HCT116 (cell line): Measurements from ENCODE around the gene LYRM1. TPM values are rescaled to one million over a fixed set of nuclear protein-coding genes. Genes with fewer than 3 reads are reported as not detected.
A peak's percentile ranks its signal among the peaks of the same experiment; 100 is the strongest.

ENCODE experiments used
- ATAC-seq: fragments of 200-7000 bp; cut with Tn5 transposase; 2 replicates; pipeline ENCODE4 v1.9.1; 2020; ENCODE audit warnings: mild to moderate bottlenecking, moderate library complexity
- Bru-seq: library from RNA; stranded (reverse); fragments of 400-500 nt; gene quantifications from one replicate; lab custom pipeline; 2021; lab: Mats Ljungman, UMichigan
- BruChase-seq, 2 experiments: library from RNA; stranded (reverse); fragments of 400-500 nt; gene quantifications; one replicate each; lab custom pipeline; 2021; lab: Mats Ljungman, UMichigan
- BruUV-seq: library from RNA; stranded (reverse); fragments of 400-500 nt; replicated peaks from 2 replicates; lab custom pipeline; 2021; lab: Mats Ljungman, UMichigan
- CTCF ChIA-PET: fragments of 300-600 bp; sonication (Branson Sonifier 250); formaldehyde crosslinking; loops from one replicate; lab custom pipeline; 2021; ENCODE audit warnings: antibody characterized with exemption; lab: Charles Lee
- POLR2A ChIA-PET: fragments of 300-600, 350-600 bp; sonication (Branson Sonifier 250); formaldehyde crosslinking; loops from one replicate; lab custom pipeline; 2021; ENCODE audit warnings: antibody characterized with exemption; lab: Charles Lee
- RAD21 ChIA-PET, 2 experiments: fragments of 300-600 bp; sonication (Branson Sonifier 250); formaldehyde crosslinking; loops; one replicate each; lab custom pipeline; 2023; ENCODE audit warnings: low total read pairs in 2 of 2; ENCODE audit not compliant: uncharacterized antibody in 2 of 2, unreplicated experiment in 2 of 2, low non-redundant PET in 1 of 2; lab: Charles Lee
- DNase-seq: peaks from one replicate; pipeline ENCODE4 v3.0.0-alpha.2; 2010; ENCODE audit warnings: low read depth, low spot score
- H2AFZ ChIP-seq: fragments of 200-600 bp; shearing (Covaris generic), sonication (generic); 2 replicates; pipeline ENCODE4 v1.6.1; 2017; ENCODE audit warnings: low read depth, mixed run types, mixed read lengths, antibody characterized with exemption, low read length; ENCODE audit not compliant: poor library complexity, severe bottlenecking
- H3K27ac ChIP-seq: 2 replicates; pipeline ENCODE4 v1.5.1; 2012; ENCODE audit warnings: low read depth, low read length
- H3K27me3 ChIP-seq: fragments of 200-600 bp; sonication (generic); 2 replicates; pipeline ENCODE4 v1.6.1; 2016; ENCODE audit warnings: mixed run types, low read length, mixed read lengths; ENCODE audit not compliant: insufficient read depth
- H3K36me3 ChIP-seq, 2 experiments: fragments of 200-500 bp in 1 of 2; fragments of 200-600 bp in 1 of 2; sonication (Bioruptor generic) in 1 of 2; sonication (generic) in 1 of 2; 2 replicates each; pipeline versions ENCODE4 v1.5.1 to v1.6.1; 2014 to 2016; ENCODE audit warnings: low read length in 2 of 2, inconsistent platforms in 1 of 2, mixed read lengths in 1 of 2, mixed run types in 1 of 2; ENCODE audit not compliant: insufficient read depth in 2 of 2, control insufficient read depth in 1 of 2
- H3K4me1 ChIP-seq, 2 experiments: fragments of 200-600 bp in 1 of 2; sonication (generic) in 1 of 2; 2 replicates each; pipeline versions ENCODE4 v1.5.1 to v1.6.1; 2012 to 2017; ENCODE audit warnings: low read length in 2 of 2, inconsistent platforms in 1 of 2, mild to moderate bottlenecking in 1 of 2, mixed read lengths in 1 of 2, mixed run types in 1 of 2, moderate library complexity in 1 of 2; ENCODE audit not compliant: insufficient read depth in 2 of 2, control insufficient read depth in 1 of 2
- H3K4me2 ChIP-seq: fragments of 200-600 bp; sonication (generic); 2 replicates; pipeline ENCODE4 v1.6.1; 2017; ENCODE audit warnings: mixed run types, low read length, mixed read lengths
- H3K4me3 ChIP-seq, 2 experiments: fragments of 200-600 bp in 1 of 2; sonication (generic) in 1 of 2; replicated peaks in 1 of 2; 2 replicates each; pipeline ENCODE4 v1.5.1; 2011 to 2016; ENCODE audit warnings: low read length in 2 of 2, control low read depth in 1 of 2, low read depth in 1 of 2, mild to moderate bottlenecking in 1 of 2, mixed read lengths in 1 of 2, mixed run types in 1 of 2
- H3K79me2 ChIP-seq: fragments of 200-600 bp; sonication (generic); 2 replicates; pipeline ENCODE4 v1.6.1; 2017; ENCODE audit warnings: mild to moderate bottlenecking, mixed run types, low read length, moderate library complexity, mixed read lengths; ENCODE audit not compliant: insufficient read depth
- H3K9ac ChIP-seq: fragments of 200-600 bp; sonication (generic); 2 replicates; pipeline ENCODE4 v1.6.1; 2016; ENCODE audit warnings: low read length, mixed read lengths
- H3K9me2 ChIP-seq: fragments of 200-600 bp; sonication (generic), shearing (Covaris generic); 2 replicates; pipeline ENCODE4 v1.6.1; 2017; ENCODE audit warnings: mixed run types, mild to moderate bottlenecking, moderate library complexity; ENCODE audit not compliant: insufficient read depth
- H3K9me3 ChIP-seq, 2 experiments: fragments of 200-500 bp in 1 of 2; fragments of 200-600 bp in 1 of 2; sonication (Bioruptor generic) in 1 of 2; sonication (generic) in 1 of 2; 2 replicates each; pipeline ENCODE4 v1.6.1; 2014 to 2017; ENCODE audit warnings: low read length in 2 of 2, mixed read lengths in 2 of 2, inconsistent platforms in 1 of 2, low read depth in 1 of 2, mild to moderate bottlenecking in 1 of 2, mixed run types in 1 of 2, moderate library complexity in 1 of 2; ENCODE audit not compliant: control insufficient read depth in 1 of 2, insufficient read depth in 1 of 2
- H4K20me1 ChIP-seq: fragments of 200-600 bp; sonication (generic), shearing (Covaris generic); 2 replicates; pipeline ENCODE4 v1.6.1; 2017; ENCODE audit warnings: mixed run types, mild to moderate bottlenecking, moderate library complexity; ENCODE audit not compliant: insufficient read depth
- CBX3 ChIP-seq: IDR thresholded peaks from 2 replicates; pipeline ENCODE4 v1.6.1; 2012; ENCODE audit warnings: low read depth
- EGR1 ChIP-seq: IDR thresholded peaks from 2 replicates; pipeline ENCODE4 v1.6.1; 2012; ENCODE audit warnings: low read depth
- ELF1 ChIP-seq: IDR thresholded peaks from 2 replicates; pipeline ENCODE4 v1.6.1; 2012; ENCODE audit warnings: low read depth, borderline replicate concordance
- EZH2 ChIP-seq: fragments of 200-600 bp; sonication (generic); IDR thresholded peaks from 2 replicates; pipeline ENCODE4 v1.6.1; 2017; ENCODE audit warnings: antibody characterized with exemption, mixed run types
- RAD21 ChIP-seq: IDR thresholded peaks from 2 replicates; pipeline ENCODE4 v1.6.1; 2012; ENCODE audit warnings: low read depth, mild to moderate bottlenecking
- SIN3A ChIP-seq: IDR thresholded peaks from 2 replicates; pipeline ENCODE4 v1.6.1; 2012; ENCODE audit warnings: low read depth
- SP1 ChIP-seq: IDR thresholded peaks from 2 replicates; pipeline ENCODE4 v1.6.1; 2012; ENCODE audit warnings: low read depth
- SRF ChIP-seq: IDR thresholded peaks from 2 replicates; pipeline ENCODE4 v1.6.1; 2012; ENCODE audit warnings: low read depth
- TCF7L2 ChIP-seq: IDR thresholded peaks from 2 replicates; pipeline ENCODE4 v1.7.0; 2011; ENCODE audit warnings: borderline replicate concordance, inconsistent platforms; ENCODE audit not compliant: insufficient read depth, insufficient read length; ENCODE audit errors: extremely low read depth
- YY1 ChIP-seq: IDR thresholded peaks from 2 replicates; pipeline ENCODE4 v1.6.1; 2011; ENCODE audit warnings: low read length, low read depth, moderate library complexity, mild to moderate bottlenecking; ENCODE audit not compliant: insufficient replicate concordance; ENCODE audit errors: extremely low read depth
- ZFX ChIP-seq: fragments of 450-650 bp; IDR thresholded peaks from 2 replicates; pipeline ENCODE4 v1.6.1; 2017
- intact Hi-C: fragments of 100-400 bp; cut with micrococcal nuclease; formaldehyde crosslinking; loops from 2 replicates; pipeline ENCODE4 v1.10.0; 2022
- long read RNA-seq: library from polyadenylated mRNA; unstranded; transcript quantifications from one replicate; pipeline ENCODE4 v2.0.0, GENCODE V29; 2021; ENCODE audit not compliant: unreplicated experiment
- polyA plus RNA-seq: library from polyadenylated mRNA; unstranded; fragments of >200 nt; gene quantifications from 2 replicates; pipeline ENCODE4 v1.2.1, GENCODE V29; 2012; ENCODE audit warnings: missing spikeins
- total RNA-seq: library from RNA; stranded (reverse); gene quantifications from one replicate; pipeline ENCODE4 v1.2.1, GENCODE V29; 2021; ENCODE audit not compliant: unreplicated experiment
- TF ChIP-seq, protein P1 (sequence below): IDR thresholded peaks from 2 replicates; pipeline ENCODE4 v1.6.1; 2012; ENCODE audit warnings: low read depth
- TF ChIP-seq, protein P2 (sequence below), 3 experiments: fragments of 200-600 bp in 1 of 3; sonication (generic) in 1 of 3; IDR thresholded peaks in 2 of 3; conservative IDR thresholded peaks in 1 of 3; 2 replicates each; pipeline ENCODE4 v1.5.1; 2012 to 2017; ENCODE audit warnings: low read depth in 2 of 3, low read length in 2 of 3, antibody characterized with exemption in 1 of 3, borderline replicate concordance in 1 of 3, control low read depth in 1 of 3, mild to moderate bottlenecking in 1 of 3, mixed read lengths in 1 of 3, mixed run types in 1 of 3, moderate library complexity in 1 of 3; ENCODE audit not compliant: insufficient read depth in 1 of 3
- TF ChIP-seq, protein P3 (sequence below): IDR thresholded peaks from 2 replicates; pipeline ENCODE4 v1.6.1; 2012
- TF ChIP-seq, protein P4 (sequence below): IDR thresholded peaks from 2 replicates; pipeline ENCODE4 v1.6.1; 2012

Gene LYRM1, protein sequence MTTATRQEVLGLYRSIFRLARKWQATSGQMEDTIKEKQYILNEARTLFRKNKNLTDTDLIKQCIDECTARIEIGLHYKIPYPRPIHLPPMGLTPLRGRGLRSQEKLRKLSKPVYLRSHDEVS
- total RNA-seq, result 26.7 TPM
- 41.5 and 44.9 TPM in 2 replicates for polyA plus RNA-seq
- percentile 80 among the genes with signal in this experiment for Bru-seq, nascent RNA
- percentile 73 among the genes with signal in this experiment for BruChase-seq, experiment 1, labeled RNA remaining after a 6-hour chase
- BruChase-seq, experiment 2, labeled RNA remaining after a 2-hour chase, result percentile 77 among the genes with signal in this experiment
- long read RNA-seq, transcript LYRM1-208 (4 exons, 460 nt), result major isoform, 16 of 35 reads
- long read RNA-seq, transcript LYRM1-204 (4 exons, 1,558 nt), result minor isoform, 8 of 35 reads
- long read RNA-seq, partial matches to known transcripts, result 0 of 35 reads
- long read RNA-seq, other reads (novel, unspliced or antisense), result 7 of 35 reads

DNA sequence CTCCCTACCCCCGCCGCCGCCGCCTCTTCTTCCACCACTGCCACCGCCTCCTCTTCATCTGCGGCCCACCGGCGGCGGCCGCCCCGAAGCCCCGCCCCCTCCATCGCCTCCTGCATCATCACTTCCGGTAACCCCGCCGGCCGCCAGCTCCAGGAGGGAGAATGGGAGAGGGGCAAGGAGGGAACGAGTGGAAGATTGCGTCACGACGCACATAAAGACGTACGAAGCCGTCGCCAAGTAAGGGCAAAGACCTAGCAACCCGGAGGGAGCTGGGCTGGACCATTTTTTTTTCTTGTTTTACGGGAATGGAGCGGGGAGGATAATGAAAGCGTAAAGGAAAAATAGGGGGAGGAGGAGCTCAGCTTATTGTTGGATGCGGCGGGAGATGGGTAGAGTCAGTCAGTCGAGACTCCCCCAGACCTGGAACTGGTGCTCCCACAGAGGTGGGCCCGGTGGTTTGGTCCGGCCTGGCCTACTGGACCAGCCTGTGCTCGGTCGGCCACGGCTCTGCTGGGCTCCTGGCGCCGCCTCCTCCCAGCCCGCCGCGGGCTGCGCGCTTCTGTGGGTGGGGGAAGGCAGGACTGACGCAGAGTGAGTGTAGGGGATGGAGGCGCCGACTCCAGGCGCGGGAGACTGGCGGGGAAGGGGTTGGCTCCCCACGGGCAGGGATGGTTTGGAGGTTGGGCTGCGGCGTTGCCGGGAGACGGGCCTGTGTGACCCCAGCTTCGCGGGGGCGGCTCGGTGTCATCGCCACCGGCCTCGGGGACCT lies at the start of gene LYRM1, which contains the start of gene DCUN1D3:
LYRM1 (plus strand) TSS at position 473 of the 769 bp plus-strand sequence. CDS start 14,785 bp downstream, outside the sequence.
DCUN1D3 (minus strand) TSS at position 60 of the 769 bp plus-strand sequence. CDS start 37,820 bp downstream, outside the sequence.
- peak within 1 kb of the TSS; percentile 90 for H3K27ac ChIP-seq
- H3K36me3 ChIP-seq, result peaks cover 3 to 9% of the 10 kb centered on the region in 2 experiments; a peak in 2 of 4 replicates
- H3K9ac ChIP-seq, result peak within 1 kb of the TSS; percentile 91
- POLR2A ChIA-PET, result interaction anchor here (0.7 to 2.4 kb wide), 6 partner anchors 8 to 33 kb away, joined by 3 to 11 read pairs (median 5); no protein-coding TSS in a partner anchor
- CTCF ChIA-PET, result interaction anchor here (0.6 to 1.1 kb wide), 3 partner anchors 19 to 250 kb away, joined by 4 to 5 read pairs (median 4); no protein-coding TSS in a partner anchor
- H3K9me3 ChIP-seq, result no peaks in the 10 kb centered on the region
- RAD21 ChIA-PET, result interaction anchor here in 1 of 2 experiments (1.6 kb wide), 1 partner anchor 49 kb away, joined by 3 read pairs; no protein-coding TSS in a partner anchor
- no peaks in the 10 kb centered on the region for H3K27me3 ChIP-seq
- DNase-seq (peak; percentile 98), ATAC-seq (peak; percentile 81)
- peak within 1 kb of the TSS; percentile 93 for H3K4me2 ChIP-seq
- H4K20me1 ChIP-seq, result no peaks in the 10 kb centered on the region
- no peaks in the 10 kb centered on the region for H3K9me2 ChIP-seq
- no peak within 1 kb of the TSS for H2AFZ ChIP-seq
- BruUV-seq, result no TSS peak
- intact Hi-C loops, result loop anchor here (5.0 to 10.0 kb wide), 3 partner anchors 33 to 404 kb away; no protein-coding TSS in a partner anchor
- peaks cover 45 to 68% of the 10 kb centered on the region in 2 experiments for H3K4me1 ChIP-seq
- H3K79me2 ChIP-seq, result peaks cover 64% of the 10 kb centered on the region
- H3K4me3 ChIP-seq, result peak within 1 kb of the TSS; percentile 86 to 88
- TF ChIP-seq ELF1 (no peak; the same call in 1 of the 2 replicates), EGR1 (peak; percentile 85), SRF (peak; percentile 95), SP1 (peak; percentile 83), SIN3A (peak; percentile 70), YY1 (peak; percentile 13), EZH2 (no peak), ZFX (peak; percentile 90), RAD21 (no peak), TCF7L2 (peak; percentile 46), CBX3 (0 out of 2 replicates have a peak, but pooled peaks have one; percentile 31)
- TF ChIP-seq, protein P1, sequence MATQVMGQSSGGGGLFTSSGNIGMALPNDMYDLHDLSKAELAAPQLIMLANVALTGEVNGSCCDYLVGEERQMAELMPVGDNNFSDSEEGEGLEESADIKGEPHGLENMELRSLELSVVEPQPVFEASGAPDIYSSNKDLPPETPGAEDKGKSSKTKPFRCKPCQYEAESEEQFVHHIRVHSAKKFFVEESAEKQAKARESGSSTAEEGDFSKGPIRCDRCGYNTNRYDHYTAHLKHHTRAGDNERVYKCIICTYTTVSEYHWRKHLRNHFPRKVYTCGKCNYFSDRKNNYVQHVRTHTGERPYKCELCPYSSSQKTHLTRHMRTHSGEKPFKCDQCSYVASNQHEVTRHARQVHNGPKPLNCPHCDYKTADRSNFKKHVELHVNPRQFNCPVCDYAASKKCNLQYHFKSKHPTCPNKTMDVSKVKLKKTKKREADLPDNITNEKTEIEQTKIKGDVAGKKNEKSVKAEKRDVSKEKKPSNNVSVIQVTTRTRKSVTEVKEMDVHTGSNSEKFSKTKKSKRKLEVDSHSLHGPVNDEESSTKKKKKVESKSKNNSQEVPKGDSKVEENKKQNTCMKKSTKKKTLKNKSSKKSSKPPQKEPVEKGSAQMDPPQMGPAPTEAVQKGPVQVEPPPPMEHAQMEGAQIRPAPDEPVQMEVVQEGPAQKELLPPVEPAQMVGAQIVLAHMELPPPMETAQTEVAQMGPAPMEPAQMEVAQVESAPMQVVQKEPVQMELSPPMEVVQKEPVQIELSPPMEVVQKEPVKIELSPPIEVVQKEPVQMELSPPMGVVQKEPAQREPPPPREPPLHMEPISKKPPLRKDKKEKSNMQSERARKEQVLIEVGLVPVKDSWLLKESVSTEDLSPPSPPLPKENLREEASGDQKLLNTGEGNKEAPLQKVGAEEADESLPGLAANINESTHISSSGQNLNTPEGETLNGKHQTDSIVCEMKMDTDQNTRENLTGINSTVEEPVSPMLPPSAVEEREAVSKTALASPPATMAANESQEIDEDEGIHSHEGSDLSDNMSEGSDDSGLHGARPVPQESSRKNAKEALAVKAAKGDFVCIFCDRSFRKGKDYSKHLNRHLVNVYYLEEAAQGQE, result no peak
- TF ChIP-seq, protein P2, sequence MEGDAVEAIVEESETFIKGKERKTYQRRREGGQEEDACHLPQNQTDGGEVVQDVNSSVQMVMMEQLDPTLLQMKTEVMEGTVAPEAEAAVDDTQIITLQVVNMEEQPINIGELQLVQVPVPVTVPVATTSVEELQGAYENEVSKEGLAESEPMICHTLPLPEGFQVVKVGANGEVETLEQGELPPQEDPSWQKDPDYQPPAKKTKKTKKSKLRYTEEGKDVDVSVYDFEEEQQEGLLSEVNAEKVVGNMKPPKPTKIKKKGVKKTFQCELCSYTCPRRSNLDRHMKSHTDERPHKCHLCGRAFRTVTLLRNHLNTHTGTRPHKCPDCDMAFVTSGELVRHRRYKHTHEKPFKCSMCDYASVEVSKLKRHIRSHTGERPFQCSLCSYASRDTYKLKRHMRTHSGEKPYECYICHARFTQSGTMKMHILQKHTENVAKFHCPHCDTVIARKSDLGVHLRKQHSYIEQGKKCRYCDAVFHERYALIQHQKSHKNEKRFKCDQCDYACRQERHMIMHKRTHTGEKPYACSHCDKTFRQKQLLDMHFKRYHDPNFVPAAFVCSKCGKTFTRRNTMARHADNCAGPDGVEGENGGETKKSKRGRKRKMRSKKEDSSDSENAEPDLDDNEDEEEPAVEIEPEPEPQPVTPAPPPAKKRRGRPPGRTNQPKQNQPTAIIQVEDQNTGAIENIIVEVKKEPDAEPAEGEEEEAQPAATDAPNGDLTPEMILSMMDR (IDR thresholded peaks at IDR 0.05 in 2 of 3, conservative IDR thresholded peaks at IDR 0.05 in 1 of 3; ENCODE audit: borderline replicate concordance in 1 of 3, insufficient read depth in 1 of 3, low read depth in 2 of 3, low read length in 2 of 3), result no peak
- TF ChIP-seq, protein P3, sequence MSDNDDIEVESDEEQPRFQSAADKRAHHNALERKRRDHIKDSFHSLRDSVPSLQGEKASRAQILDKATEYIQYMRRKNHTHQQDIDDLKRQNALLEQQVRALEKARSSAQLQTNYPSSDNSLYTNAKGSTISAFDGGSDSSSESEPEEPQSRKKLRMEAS, result peak; percentile 60
- TF ChIP-seq, protein P4, sequence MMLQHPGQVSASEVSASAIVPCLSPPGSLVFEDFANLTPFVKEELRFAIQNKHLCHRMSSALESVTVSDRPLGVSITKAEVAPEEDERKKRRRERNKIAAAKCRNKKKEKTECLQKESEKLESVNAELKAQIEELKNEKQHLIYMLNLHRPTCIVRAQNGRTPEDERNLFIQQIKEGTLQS, result no peak
